HFF-Myc (cell line): Measurements from ENCODE around the gene MACIR.
A peak's percentile ranks its signal among the peaks of the same experiment; 100 is the strongest.

Experiments used
- DNase-seq: peaks from one replicate; pipeline ENCODE4 v3.0.0-alpha.2; 2011; ENCODE audit warnings: low read depth; ENCODE audit errors: extremely low read depth
- H3K4me3 ChIP-seq: replicated peaks from 2 replicates; pipeline ENCODE4 v1.5.1; 2011; ENCODE audit warnings: low read depth, mild to moderate bottlenecking, control low read depth, low read length
- CTCF ChIP-seq: IDR thresholded peaks from 2 replicates; pipeline ENCODE4 v1.5.1; 2012; ENCODE audit warnings: mild to moderate bottlenecking, low read depth, low read length, control low read depth; ENCODE audit errors: missing control alignments

MACIR gene, protein sequence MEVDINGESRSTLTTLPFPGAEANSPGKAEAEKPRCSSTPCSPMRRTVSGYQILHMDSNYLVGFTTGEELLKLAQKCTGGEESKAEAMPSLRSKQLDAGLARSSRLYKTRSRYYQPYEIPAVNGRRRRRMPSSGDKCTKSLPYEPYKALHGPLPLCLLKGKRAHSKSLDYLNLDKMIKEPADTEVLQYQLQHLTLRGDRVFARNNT

DNA sequence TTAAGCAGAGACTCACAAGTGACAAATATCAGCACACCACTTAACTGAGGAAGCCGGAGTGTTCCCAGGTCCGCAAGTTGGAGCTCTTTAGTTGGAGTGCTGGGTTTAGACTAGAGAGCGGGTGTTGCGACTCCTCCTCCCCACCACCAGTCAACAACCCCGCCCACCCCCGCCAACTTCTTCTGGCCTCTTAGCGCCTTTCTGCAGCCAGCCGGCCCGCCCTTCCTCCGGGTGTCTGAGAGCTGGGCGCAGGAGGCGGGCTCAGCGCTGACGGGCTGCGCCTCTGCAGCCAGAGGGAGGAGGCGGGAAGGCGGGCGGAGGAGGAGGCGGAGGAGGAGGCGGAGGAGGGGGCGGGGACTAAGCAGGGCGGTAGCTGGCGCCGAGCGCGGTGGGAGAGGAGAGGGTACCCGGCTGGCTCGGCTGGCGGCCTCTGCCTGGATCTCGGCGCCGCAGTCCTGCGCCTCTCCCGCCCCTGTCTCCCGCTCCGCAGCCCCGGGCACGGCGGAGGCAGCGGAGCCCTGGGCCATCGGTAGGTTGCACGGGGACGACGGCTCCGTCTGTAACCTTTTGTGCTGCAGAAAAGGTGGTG lies at the start of gene MACIR:
Gene MACIR (plus strand): TSS at position 396 of the 589 bp plus-strand sequence. CDS start 17,157 bp downstream, outside the sequence.
- peak; percentile 89 for DNase-seq
- no peak for TF ChIP-seq CTCF
- H3K4me3 ChIP-seq = peak within 1 kb of the TSS; percentile 84

DNA sequence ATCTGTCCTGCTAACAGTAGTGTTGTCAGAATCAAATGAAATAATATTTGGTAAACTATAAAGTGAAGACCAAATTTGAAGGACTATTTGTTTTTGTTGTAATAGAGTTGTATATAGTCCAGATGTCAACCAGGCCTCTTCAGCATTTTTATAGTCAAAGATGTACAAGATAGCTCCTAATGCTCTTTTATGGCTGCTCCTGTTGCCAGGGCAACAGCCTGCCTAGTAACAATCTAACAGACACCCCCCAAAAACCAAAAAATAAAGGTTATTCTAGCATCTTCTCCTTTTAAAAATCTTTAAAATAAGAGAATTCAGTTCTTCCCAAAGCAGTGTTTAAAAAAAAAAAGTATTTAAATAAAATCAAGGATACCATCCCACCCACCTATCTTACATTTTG lies 49.5 kb upstream of the MACIR start:
- no peak overlapping the region for H3K4me3 ChIP-seq
- TF ChIP-seq CTCF = no peak
- DNase-seq = no peak

GRCh38 chr5:103210952-103211351 lies 47.6 kb upstream of the MACIR start:
- no peak for TF ChIP-seq CTCF
- no peak overlapping the region for H3K4me3 ChIP-seq
- no peak for DNase-seq

GRCh38 chr5:103211576-103212561 lies 46.7 kb upstream of the MACIR start:
- TF ChIP-seq CTCF = no peak
- no peak for DNase-seq
- H3K4me3 ChIP-seq = no peak overlapping the region

DNA sequence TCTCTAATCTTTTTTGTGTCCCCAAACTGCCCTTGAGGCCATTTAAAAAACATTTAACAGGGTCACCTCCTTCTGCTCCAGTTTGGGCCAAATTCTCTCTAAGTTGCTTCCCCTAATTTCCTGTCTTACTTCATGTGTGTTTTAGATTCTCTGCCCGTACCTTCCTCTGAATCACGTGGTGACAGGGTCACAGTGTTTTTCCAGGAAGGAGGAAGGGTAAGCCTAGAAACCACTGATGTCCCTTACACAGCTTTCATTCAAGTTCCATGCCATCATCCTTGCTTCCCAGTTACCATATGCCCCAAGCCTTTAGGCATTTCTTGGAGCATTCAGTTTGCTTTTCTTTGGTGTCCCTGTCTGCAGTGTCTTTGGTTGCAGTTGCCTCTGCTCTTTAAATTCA lies 42.4 kb upstream of the MACIR start:
- no peak for DNase-seq
- no peak overlapping the region for H3K4me3 ChIP-seq
- TF ChIP-seq CTCF = no peak

DNA sequence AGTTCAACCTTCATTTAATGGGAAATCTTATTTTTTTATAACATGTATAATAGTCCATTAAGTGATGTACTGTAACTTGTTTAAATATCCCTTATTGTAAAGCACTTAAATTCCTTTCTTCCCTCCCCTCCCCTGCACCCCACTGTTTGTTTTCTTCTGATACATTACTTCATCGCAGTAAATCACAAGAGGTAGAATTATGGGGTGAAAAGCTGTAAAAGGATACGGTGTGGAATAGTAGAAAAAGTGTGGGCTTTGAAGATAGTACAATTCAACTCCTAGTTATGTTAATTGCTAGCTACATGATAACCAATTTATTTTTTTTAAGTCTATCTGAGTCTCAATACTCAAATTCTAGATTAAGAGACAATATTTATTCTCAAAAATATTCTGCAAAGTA lies 41.9 kb upstream of the MACIR start:
- TF ChIP-seq CTCF = no peak
- DNase-seq = no peak
- H3K4me3 ChIP-seq = no peak overlapping the region
